GM18520 (cell line): Measurements from ENCODE around the gene RNF222.

Experiments used
- ATAC-seq: cut with Tn5 transposase; IDR thresholded peaks from one replicate; pipeline ENCODE4 v1.9.1; 2021; ENCODE audit not compliant: unreplicated experiment

The RNF222 gene

GRCh38 chr17:8397636-8398035 is at the start of gene RNF222:
Gene RNF222, minus strand, starts transcription at chr17:8397827. Its CDS starts 4,366 bp downstream, at chr17:8393461.
- ATAC-seq: no peak

GRCh38 chr17:8445536-8445935 is 47.9 kb upstream of the RNF222 start:
- no peak for ATAC-seq

GRCh38 chr17:8444494-8444893 is 46.9 kb upstream of the RNF222 start:
- ATAC-seq: no peak

GRCh38 chr17:8443756-8444155 is 46.1 kb upstream of the RNF222 start:
- no peak for ATAC-seq

GRCh38 chr17:8442310-8442709 is 44.7 kb upstream of the RNF222 start:
- no peak for ATAC-seq

GRCh38 chr17:8441690-8442089 is 44.1 kb upstream of the RNF222 start:
- ATAC-seq: no peak

- ATAC-seq: no peak
These were observed 42.1 kb upstream of the RNF222 start for GRCh38 chr17:8439681-8440080.

GRCh38 chr17:8438441-8438840 is 40.8 kb upstream of the RNF222 start:
- no peak for ATAC-seq

GRCh38 chr17:8436844-8437171 is 39.2 kb upstream of the RNF222 start:
- no peak for ATAC-seq

GRCh38 chr17:8436169-8436843 is 38.7 kb upstream of the RNF222 start:
- peak; percentile 30 for ATAC-seq

- ATAC-seq: peak; percentile 92
These were observed 37.9 kb upstream of the RNF222 start, which contains the start of gene NDEL1 for GRCh38 chr17:8435245-8436168. Gene NDEL1, plus strand, starts transcription at chr17:8435884. Its CDS starts 8,388 bp downstream, at chr17:8444272.

- ATAC-seq: no peak
These were observed 33.3 kb upstream of the RNF222 start for GRCh38 chr17:8430966-8431365.

- no peak for ATAC-seq
These were observed 29.2 kb upstream of the RNF222 start for GRCh38 chr17:8426802-8427201.

GRCh38 chr17:8426094-8426720 is 28.6 kb upstream of the RNF222 start:
- ATAC-seq: no peak

GRCh38 chr17:8421571-8421970 is 23.9 kb upstream of the RNF222 start:
- ATAC-seq: no peak

GRCh38 chr17:8420041-8420934 is 22.7 kb upstream of the RNF222 start:
- no peak for ATAC-seq

GRCh38 chr17:8419305-8419704 is 21.7 kb upstream of the RNF222 start:
- no peak for ATAC-seq

- no peak for ATAC-seq
These were observed 20.8 kb upstream of the RNF222 start for GRCh38 chr17:8418471-8418870.

GRCh38 chr17:8417806-8418205 is 20.2 kb upstream of the RNF222 start:
- no peak for ATAC-seq

GRCh38 chr17:8413938-8414337 is 16.3 kb upstream of the RNF222 start:
- no peak for ATAC-seq

GRCh38 chr17:8413328-8413727 is 15.7 kb upstream of the RNF222 start:
- ATAC-seq: no peak
